Limb (tissue), 2 donors: ENCODE measurements around the gene POLD3.
"Not testable (repeated sequence)": the region's sequence is repeated elsewhere in the genome, so short reads cannot be mapped to it uniquely, and the experiment has no call there.

Experiments used
- DNase-seq, 2 donors: peaks; one replicate each; pipeline ENCODE4 v3.0.0-alpha.2; 2016; ENCODE audit errors: extremely low spot score in 2 of 2

POLD3 gene

DNA sequence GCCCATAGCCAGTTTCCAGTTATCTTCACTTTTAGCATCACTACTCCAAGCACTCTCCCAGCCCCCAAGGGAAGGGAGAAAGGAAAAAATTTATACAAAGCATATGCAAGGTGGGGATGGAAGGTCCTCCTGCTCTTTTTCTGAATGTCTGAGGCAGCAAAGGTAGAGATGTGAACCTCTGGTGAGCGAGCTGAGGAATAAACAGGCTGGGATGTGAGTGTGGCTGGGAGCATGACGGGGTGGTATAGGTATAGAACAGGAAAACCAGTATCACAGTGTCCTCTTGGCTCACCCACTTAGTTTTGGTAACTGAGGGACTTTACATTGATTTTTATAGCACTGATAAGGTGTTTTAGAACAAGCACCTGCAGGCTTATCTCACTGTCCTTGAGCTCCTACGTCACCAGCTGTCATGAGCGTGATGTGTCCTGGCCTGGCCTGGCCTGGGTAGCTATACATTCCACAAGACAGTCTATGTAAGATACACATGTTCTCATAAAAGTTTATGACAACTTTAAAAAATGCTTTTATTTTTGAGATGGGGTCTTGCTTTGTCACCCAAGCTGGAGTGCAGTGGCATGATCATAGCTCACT lies 10.3 kb upstream of the POLD3 start:
- DNase-seq: no peak

GRCh38 chr11:74583024-74583624 lies 9.3 kb upstream of the POLD3 start:
- DNase-seq: no peak

DNA sequence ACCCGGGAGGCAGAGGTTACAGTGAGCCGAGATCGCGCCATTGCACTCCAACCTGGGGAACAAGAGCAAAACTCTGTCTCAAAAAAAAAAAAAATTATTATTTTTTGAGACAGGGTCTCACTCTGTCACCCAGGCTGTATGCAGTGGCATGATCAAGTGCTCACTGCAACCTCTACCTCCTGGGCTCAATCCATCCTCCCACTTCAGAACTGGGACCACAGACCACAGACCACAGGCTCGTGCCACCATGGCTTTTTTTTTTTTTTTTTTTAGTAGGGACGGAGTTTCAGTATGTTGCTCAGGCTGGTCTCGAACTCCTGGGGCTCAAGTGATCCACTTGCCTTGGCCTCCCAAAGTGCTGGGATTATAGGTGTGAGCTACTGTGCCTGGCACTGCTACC lies 1.9 kb upstream of the POLD3 start:
- not testable (repeated sequence) for DNase-seq

DNA sequence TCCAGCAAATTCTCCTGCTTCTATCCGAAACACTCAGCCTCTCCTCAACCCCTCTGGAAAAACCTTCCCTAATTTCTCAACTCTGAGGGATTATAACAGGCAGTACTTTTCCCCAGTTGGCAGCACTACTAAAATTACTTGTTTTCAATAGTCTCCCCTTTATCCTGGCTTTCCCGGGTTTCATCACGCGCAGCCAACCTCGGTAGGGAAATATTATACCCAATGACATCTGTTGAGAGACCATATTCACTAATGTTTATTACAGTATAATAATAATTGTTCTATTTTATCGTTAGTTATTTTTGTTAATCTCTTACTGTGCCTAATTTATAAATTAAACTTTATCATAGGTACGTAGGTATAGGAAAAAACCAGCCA lies 330 bp upstream of the POLD3 start:
- DNase-seq: no peak

DNA sequence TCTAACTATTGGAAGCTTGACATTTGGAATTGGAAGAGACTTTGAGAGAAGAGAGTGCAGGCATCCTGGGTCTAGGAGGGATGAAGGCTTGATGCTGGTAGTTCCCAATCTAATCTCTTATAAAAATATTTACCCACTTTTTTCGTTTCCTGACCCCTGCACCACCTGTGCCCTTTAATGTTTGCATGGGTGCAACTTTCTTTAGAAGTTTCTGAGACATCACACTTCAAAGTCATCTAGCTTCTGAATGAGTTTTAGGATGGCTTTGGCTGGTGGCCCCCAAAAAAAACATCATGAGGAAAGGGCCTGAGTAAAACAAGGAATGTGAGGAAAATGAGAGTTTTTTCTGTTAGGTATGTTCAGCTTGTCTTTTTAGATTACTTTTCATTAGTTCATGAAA lies 1.1 kb downstream of the POLD3 start:
- no peak for DNase-seq

DNA sequence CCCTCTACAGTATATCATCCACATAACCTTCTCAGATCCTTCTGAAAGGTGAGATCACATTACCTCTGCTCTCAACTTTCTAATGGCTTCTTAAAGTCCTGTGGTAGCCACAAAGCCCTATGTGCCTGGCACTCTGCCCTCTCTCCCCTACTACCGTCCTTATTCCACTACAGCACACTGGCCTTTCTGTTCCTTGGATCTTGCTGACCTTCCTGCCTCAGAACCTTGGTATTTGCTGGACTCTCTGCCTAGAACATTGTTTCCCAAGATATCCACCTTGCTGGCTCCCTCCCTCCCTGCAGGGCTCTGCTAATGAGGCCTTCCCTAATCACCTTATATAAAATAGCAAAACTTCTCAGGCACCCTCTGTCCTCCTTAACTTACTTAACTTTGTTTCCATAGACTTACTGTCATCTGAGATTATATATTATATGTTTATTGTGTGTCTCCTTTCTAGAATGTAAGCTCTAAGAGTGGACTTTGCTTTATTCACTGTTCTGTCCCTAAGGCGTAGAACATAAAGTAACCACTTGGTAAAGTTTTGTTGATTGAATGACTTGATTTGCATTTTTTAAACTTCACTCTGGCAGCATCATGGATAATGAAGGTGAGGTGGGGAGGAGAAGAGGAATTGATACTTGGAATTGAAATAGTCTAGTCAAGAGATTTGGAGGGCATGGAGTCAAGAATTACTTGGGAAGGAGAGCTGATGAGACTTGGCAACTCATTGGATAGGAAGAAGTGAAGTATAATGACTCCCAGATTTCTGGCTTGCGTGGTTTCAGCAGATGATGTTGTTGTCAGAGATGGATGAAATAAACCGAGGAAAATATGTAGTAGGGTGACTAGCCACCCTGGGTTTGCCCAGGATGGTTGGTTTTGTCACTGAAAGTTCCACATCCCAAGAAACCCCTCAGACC lies 10.5 kb downstream of the POLD3 start:
- no peak for DNase-seq

DNA sequence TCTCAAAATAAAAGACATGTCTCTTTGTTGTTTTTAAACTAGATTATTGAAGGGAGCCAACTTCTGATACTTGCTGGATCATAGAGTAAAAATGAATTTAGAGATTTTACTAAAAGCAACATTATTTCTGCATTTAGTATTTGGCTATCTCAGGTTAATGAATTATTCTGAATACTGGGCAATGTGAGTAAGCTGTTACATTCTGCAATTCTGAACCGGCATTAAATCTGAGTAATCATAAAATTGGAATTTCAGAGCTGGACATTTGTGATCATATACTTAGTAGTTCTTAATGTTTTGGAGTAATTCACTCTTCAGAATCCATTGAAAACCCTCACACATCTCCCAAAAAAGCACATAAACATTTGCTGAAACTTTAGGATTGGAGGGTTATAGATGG lies 11.5 kb downstream of the POLD3 start:
- DNase-seq: no peak

DNA sequence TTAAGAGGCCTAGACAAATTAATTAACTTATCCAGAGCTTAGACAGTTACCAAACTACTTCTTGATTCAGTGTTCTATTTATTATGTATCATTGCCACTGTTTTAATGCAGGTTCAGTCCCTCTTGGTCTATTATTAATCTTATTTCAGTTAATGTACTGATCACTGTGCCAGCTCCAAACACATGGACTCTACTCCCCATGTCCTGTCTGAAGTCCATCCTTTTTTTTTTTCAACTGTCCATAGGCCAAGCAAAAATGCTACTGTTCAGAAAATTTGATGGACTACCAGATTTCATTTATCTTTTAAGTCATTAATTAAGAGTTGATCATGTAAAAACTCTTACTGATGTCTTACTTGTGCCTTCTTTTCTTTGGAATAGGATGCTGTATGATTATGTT lies 11.9 kb downstream of the POLD3 start:
- no peak for DNase-seq

DNA sequence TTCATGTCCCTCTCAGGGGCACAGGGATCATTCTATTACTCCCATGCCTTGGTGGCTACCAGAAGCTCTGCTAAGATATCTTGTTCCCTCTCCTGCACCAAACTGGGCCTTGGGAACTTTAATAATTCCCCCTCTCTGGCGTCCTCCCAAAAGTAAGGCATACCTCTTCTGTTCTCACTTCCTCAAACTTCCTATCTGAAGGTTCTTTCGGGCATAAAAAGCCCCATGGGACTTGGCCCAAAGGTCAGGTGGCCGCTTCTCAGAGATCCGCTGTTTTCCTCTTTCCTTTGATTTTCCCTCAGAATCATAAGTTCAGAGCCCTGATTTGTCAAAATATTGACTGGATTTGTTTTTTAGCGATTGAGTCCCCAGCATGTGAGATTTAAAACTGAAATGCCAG lies 13.0 kb downstream of the POLD3 start:
- DNase-seq: no peak

GRCh38 chr11:74608431-74608830 lies 16.0 kb downstream of the POLD3 start:
- DNase-seq: no peak

GRCh38 chr11:74611369-74611861 lies 19.0 kb downstream of the POLD3 start:
- DNase-seq: peak in 1 of 2 donors; percentile 50

DNA sequence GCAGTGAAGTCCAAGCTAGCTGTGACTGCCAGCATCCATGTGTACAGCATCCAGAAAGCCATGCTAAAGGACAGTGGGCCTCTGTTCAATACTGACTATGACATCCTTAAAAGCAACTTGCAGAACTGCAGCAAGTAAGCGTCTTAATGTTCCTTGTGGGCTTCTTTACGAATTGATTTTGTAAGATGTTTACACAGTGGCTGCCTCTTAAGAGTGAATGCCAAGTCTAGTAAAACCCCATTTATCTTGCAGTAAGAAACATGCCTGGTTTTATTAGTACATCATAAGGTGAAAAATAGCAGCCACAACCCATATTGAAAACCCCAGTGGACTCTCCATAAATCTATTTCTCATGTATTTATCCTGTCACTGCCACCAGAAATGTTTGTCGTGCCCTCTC lies 20.5 kb downstream of the POLD3 start:
- DNase-seq: no peak

DNA sequence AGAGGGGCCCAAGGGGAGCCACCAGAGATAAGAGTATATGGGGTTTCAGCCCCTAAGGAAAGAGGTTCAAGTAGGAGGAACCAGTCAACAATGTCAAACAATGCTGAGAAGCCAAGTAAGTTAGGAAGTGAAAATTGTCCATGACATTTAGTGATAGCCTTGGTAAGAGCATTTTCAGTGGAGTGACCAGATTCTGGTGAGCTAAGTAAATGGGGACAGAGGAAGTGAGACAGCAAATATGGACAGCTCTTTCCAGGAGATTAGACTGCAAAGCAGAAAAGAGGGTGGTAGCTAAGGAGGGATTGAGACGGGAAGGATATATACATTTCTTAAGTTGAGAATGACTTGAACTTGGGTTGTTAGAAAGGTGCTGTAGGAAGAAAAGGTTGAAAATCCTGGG lies 22.9 kb downstream of the POLD3 start:
- no peak for DNase-seq

DNA sequence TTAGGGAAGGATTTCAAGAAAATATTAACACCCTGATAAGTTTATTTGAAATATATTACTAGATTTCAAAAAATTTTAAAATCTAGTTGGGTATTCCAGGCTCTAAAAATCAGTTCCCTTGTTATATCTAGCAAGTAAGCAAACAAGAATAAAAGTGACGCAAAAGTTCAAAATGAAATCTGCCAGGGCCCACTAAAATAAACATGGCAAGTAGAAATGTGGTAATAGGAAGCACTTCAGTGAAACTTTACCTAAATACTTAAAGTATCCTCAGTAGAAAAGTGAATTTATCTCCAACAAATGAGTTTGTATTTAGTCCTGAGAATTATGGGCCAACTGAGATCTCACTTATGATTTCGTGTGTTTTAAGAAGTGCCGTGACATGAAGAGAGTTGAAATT lies 23.6 kb downstream of the POLD3 start:
- DNase-seq: no peak

DNA sequence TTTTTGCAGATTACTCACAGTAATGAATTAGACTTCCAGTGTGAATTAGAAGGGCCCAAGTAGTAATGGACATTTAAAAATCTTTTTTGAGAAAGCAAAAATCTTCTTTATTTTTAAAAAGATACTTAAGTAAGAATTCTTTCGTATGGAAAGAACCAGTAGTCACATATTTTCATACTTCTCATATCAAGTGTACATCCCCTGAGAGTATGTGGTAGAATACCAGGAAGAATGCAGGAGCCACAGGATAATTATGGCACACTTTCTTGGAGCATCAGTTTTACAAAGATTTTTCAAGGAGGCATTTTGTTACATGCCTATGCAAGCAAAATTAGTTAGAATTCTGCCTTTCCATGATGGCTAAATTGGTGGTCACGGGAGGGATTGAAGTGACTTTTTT lies 28.1 kb downstream of the POLD3 start:
- no peak for DNase-seq

- no peak for DNase-seq
Measured at GRCh38 chr11:74626130-74626529, 33.7 kb downstream of the POLD3 start.

DNA sequence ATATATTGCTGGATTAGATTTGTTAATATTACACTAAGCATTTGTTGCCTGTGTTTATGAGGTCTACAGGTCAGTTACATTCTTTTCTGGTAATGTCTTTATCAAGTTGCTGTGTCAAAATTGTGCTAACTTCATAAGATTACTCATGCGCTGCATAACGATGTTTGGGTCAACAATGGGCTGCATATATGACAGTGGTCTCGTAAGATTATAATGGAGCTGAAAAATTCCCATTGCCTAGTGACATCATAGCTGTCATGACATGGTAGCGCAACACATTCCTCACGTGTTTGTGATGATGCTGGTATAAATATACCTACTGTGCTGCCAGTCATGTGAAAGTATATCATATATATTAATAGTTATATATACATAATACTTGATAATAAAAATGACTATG lies 34.2 kb downstream of the POLD3 start:
- DNase-seq: no peak

- DNase-seq: no peak
Measured at GRCh38 chr11:74627381-74627780, 35.0 kb downstream of the POLD3 start.

GRCh38 chr11:74630043-74630442 lies 37.7 kb downstream of the POLD3 start:
- no peak for DNase-seq

DNA sequence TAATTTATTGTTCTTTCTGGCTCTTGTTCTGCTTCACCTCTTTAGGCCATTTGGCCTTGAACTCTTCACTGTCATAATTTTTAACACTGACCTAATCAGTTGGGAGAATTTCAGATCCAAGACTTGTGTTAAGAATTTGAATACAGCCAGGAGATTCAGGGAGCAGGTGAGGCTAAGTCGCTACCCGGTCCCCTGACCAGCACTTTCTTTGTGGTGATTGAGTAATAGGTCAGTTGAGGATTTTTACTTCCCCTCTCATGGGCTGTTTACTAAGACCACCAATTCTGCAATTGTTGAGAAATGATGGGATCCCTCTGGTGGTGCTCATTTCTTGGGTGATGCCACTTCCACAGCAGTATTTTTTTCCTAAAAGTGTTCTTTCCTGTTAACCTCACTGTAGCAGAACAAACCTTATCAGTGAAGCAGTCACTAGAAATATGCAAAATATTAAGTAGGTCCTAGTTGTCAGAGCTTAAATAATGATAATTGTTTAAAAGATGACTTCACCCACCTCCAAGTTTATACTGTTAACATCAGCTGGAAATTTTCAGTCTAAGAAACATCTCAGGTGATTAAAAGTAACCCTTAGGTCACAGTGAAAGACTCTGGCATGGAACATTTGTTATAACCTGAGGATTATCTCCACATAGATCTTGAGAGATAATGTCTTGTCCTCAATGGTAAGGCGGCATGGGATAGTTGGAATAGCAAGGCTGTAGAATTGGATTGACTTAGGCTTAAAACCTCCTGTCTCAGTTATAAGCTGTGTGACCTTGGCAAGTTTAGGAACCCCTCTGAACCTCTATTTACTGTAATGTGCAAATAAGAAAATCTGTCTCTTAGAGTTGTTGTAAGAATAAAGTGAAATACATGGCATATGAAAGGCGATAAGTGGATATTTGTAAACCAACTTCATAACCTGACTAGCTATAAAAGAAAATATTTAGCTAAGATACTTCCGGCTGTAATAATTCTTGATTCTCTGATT lies 41.3 kb downstream of the POLD3 start:
- DNase-seq: no peak

DNA sequence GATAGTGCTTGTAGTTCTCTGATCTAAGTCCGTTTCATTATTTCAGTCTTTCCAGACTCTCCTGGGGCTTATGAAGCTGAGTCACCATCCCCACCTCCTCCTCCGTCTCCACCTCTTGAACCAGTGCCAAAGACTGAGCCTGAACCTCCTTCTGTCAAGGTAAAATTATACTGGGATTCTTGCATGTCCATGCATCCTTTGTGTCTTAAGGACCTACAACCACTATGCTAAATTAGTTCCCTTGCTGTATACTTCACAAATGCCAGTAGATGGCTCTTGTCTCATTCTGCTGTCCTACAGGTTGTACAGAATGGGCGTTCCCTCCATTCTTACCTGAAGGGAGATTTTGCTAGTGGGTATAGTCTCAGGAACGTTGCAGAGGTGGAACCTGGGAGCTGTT lies 42.2 kb downstream of the POLD3 start:
- no peak for DNase-seq
